Measurements from ENCODE around the gene FBXO42.
"Not testable (repeated sequence)": the region's sequence is repeated elsewhere in the genome, so short reads cannot be mapped to it uniquely, and the experiment has no call there.

The FBXO42 gene

DNA sequence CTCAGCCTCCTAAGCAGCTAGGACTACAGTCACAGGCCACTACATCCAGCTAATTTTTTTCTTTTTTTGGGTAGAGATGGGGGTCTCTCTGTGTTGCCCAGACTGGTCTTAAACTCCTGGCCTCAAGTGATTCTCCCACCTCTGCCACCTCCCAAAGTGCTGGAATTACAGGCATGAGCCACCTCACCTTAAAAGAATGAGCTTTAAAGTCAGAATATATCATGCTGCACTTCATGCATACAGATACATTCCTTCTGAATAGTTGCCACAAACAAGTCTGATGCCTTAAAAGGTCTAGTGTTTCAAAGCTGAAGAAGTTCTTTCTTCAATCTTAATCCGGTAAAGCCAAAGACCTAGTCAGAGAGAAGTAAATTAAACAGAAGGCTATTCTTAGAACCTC lies 91.5 kb downstream of the FBXO42 start:
- H3K18ac ChIP-seq (ENCODE audit: low read length), result no peak overlapping the region
- no peaks in the 10 kb centered on the region for H3K79me2 ChIP-seq (ENCODE audit: control insufficient read depth, insufficient read depth, low read length)
- H2BK120ac ChIP-seq (ENCODE audit: low read depth, low read length), result no peak overlapping the region
- no peak overlapping the region for H3K4me3 ChIP-seq (ENCODE audit: low read length)
- H3K36me3 ChIP-seq (ENCODE audit: control insufficient read depth, insufficient read depth, low read length), result no peaks in the 10 kb centered on the region
- no peaks in the 10 kb centered on the region for H3K79me1 ChIP-seq (ENCODE audit: low read length)
- H3K4me2 ChIP-seq (ENCODE audit: low read length), result no peak overlapping the region
- H3K56ac ChIP-seq (ENCODE audit: low read length), result peak overlapping the region; percentile 34
- no peak overlapping the region for H2BK15ac ChIP-seq (replicated peaks; ENCODE audit: low read depth)
- no CpG with 5 or more reads among the region's 1 CpG for WGBS (ENCODE audit: extremely low coverage, insufficient coverage, low lambda C conversion rate)
- H3K4ac ChIP-seq (ENCODE audit: low read depth, low read length), result no peak overlapping the region
- H3K23ac ChIP-seq (ENCODE audit: low read length), result no peak overlapping the region
- no peak overlapping the region for H2BK5ac ChIP-seq (ENCODE audit: low read length)
- no peaks in the 10 kb centered on the region for H3K4me1 ChIP-seq (ENCODE audit: control insufficient read depth, low read depth, low read length)
- H4K8ac ChIP-seq (ENCODE audit: low read depth, low read length), result no peak overlapping the region
- H2AK5ac ChIP-seq (ENCODE audit: low read length), result no peak overlapping the region
- no peak overlapping the region for H4K5ac ChIP-seq (ENCODE audit: low read length)
- no peak overlapping the region for H3K9ac ChIP-seq (ENCODE audit: low read length)
- peak; percentile 89 for DNase-seq
- peak overlapping the region; percentile 57 for H3K27ac ChIP-seq (ENCODE audit: low read depth, low read length)
- no peaks in the 10 kb centered on the region for H3K27me3 ChIP-seq (ENCODE audit: insufficient read depth, low read length, poor library complexity)

DNA sequence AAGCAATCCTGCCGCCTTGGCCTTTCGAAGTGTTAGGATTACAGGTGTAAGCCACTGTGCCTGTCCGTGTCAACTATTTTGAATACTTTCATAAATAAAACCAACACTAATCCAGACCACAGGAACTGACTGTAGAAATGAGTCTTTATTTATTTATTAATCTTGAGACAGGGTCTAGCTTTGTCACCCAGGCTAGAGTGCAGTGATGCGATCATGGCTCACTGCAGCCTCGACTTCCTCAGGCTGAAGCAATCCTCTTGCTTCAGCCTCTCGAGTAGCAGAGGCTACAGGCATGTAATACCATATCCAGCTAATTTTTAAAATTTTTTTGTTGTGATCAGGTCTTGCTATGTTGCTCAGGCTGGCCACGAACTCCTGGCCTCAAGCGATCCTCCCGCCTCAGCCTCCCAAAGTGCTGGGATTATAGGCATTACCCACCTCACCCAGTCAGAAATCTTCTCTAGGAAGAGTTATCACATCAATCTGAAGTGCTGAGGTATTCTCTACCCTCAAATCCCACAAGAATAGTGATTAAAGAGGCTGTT lies 93.6 kb downstream of the FBXO42 start:
- no CpG with 5 or more reads among the region's 9 CpGs for WGBS (ENCODE audit: extremely low coverage, insufficient coverage, low lambda C conversion rate)

GRCh38 chr1:16257968-16258367 lies 94.3 kb downstream of the FBXO42 start:
- no peak overlapping the region for H3K27ac ChIP-seq (ENCODE audit: low read depth, low read length)
- H4K5ac ChIP-seq (ENCODE audit: low read length), result no peak overlapping the region
- H2BK5ac ChIP-seq (ENCODE audit: low read length), result no peak overlapping the region
- no peak overlapping the region for H3K4me3 ChIP-seq (ENCODE audit: low read length)
- H3K9ac ChIP-seq (ENCODE audit: low read length), result no peak overlapping the region
- H3K23ac ChIP-seq (ENCODE audit: low read length), result no peak overlapping the region
- H3K56ac ChIP-seq (ENCODE audit: low read length), result no peak overlapping the region
- no peak overlapping the region for H2BK120ac ChIP-seq (ENCODE audit: low read depth, low read length)
- no peaks in the 10 kb centered on the region for H3K27me3 ChIP-seq (ENCODE audit: insufficient read depth, low read length, poor library complexity)
- DNase-seq, result no peak
- no peak overlapping the region for H4K8ac ChIP-seq (ENCODE audit: low read depth, low read length)
- H3K4me2 ChIP-seq (ENCODE audit: low read length), result no peak overlapping the region
- no peaks in the 10 kb centered on the region for H3K4me1 ChIP-seq (ENCODE audit: control insufficient read depth, low read depth, low read length)
- H3K4ac ChIP-seq (ENCODE audit: low read depth, low read length), result no peak overlapping the region
- H2BK15ac ChIP-seq (replicated peaks; ENCODE audit: low read depth), result no peak overlapping the region
- no peak overlapping the region for H2AK5ac ChIP-seq (ENCODE audit: low read length)
- no peaks in the 10 kb centered on the region for H3K79me1 ChIP-seq (ENCODE audit: low read length)
- no CpG with 5 or more reads among the region's 3 CpGs for WGBS (ENCODE audit: extremely low coverage, insufficient coverage, low lambda C conversion rate)
- no peak overlapping the region for H3K18ac ChIP-seq (ENCODE audit: low read length)
- no peaks in the 10 kb centered on the region for H3K79me2 ChIP-seq (ENCODE audit: control insufficient read depth, insufficient read depth, low read length)
- H3K36me3 ChIP-seq (ENCODE audit: control insufficient read depth, insufficient read depth, low read length), result peaks cover 2% of the 10 kb centered on the region

More for the DNA sequence above, 93.6 kb downstream of the FBXO42 start:
- Histone ChIP-seq H2BK120ac (ENCODE audit: low read depth, low read length) (no peak overlapping the region), H3K18ac (ENCODE audit: low read length) (no peak overlapping the region), H3K4me1 (ENCODE audit: control insufficient read depth, low read depth, low read length) (no peaks in the 10 kb centered on the region), H3K9ac (ENCODE audit: low read length) (no peak overlapping the region), H3K23ac (ENCODE audit: low read length) (no peak overlapping the region), H3K4ac (ENCODE audit: low read depth, low read length) (peak overlapping the region; percentile 25), H3K27me3 (ENCODE audit: insufficient read depth, low read length, poor library complexity) (no peaks in the 10 kb centered on the region), H3K79me1 (ENCODE audit: low read length) (no peaks in the 10 kb centered on the region), H3K36me3 (ENCODE audit: control insufficient read depth, insufficient read depth, low read length) (peaks cover 2% of the 10 kb centered on the region), H3K4me3 (ENCODE audit: low read length) (no peak overlapping the region), H2BK15ac (replicated peaks; ENCODE audit: low read depth) (no peak overlapping the region), H3K79me2 (ENCODE audit: control insufficient read depth, insufficient read depth, low read length) (no peaks in the 10 kb centered on the region), H4K5ac (ENCODE audit: low read length) (no peak overlapping the region), H3K27ac (ENCODE audit: low read depth, low read length) (no peak overlapping the region), H2BK5ac (ENCODE audit: low read length) (no peak overlapping the region), H3K56ac (ENCODE audit: low read length) (no peak overlapping the region), H2AK5ac (ENCODE audit: low read length) (no peak overlapping the region), H3K4me2 (ENCODE audit: low read length) (no peak overlapping the region), H4K8ac (ENCODE audit: low read depth, low read length) (no peak overlapping the region)
- no peak for DNase-seq

- not testable (repeated sequence) for H3K79me2 ChIP-seq (ENCODE audit: control insufficient read depth, insufficient read depth, low read length); H3K4me1 ChIP-seq (ENCODE audit: control insufficient read depth, low read depth, low read length); H4K8ac ChIP-seq (ENCODE audit: low read depth, low read length); H3K56ac ChIP-seq (ENCODE audit: low read length); H2AK5ac ChIP-seq (ENCODE audit: low read length); H3K23ac ChIP-seq (ENCODE audit: low read length); H3K4me3 ChIP-seq (ENCODE audit: low read length); H3K18ac ChIP-seq (ENCODE audit: low read length); H3K4ac ChIP-seq (ENCODE audit: low read depth, low read length); H2BK120ac ChIP-seq (ENCODE audit: low read depth, low read length); H3K79me1 ChIP-seq (ENCODE audit: low read length); H3K27me3 ChIP-seq (ENCODE audit: insufficient read depth, low read length, poor library complexity); H2BK5ac ChIP-seq (ENCODE audit: low read length); DNase-seq; H3K27ac ChIP-seq (ENCODE audit: low read depth, low read length); H3K4me2 ChIP-seq (ENCODE audit: low read length); H2BK15ac ChIP-seq (replicated peaks; ENCODE audit: low read depth); H3K36me3 ChIP-seq (ENCODE audit: control insufficient read depth, insufficient read depth, low read length); H3K9ac ChIP-seq (ENCODE audit: low read length); H4K5ac ChIP-seq (ENCODE audit: low read length)
- no CpG with 5 or more reads among the region's 3 CpGs for WGBS (ENCODE audit: extremely low coverage, insufficient coverage, low lambda C conversion rate)
Measured at GRCh38 chr1:16257556-16257955, 94.7 kb downstream of the FBXO42 start.

GRCh38 chr1:16256478-16256877 lies 95.8 kb downstream of the FBXO42 start:
- H2AK5ac ChIP-seq (ENCODE audit: low read length), result no peak overlapping the region
- H3K18ac ChIP-seq (ENCODE audit: low read length), result no peak overlapping the region
- no peak overlapping the region for H3K4me2 ChIP-seq (ENCODE audit: low read length)
- no peak overlapping the region for H3K4ac ChIP-seq (ENCODE audit: low read depth, low read length)
- no peaks in the 10 kb centered on the region for H3K79me1 ChIP-seq (ENCODE audit: low read length)
- H3K27ac ChIP-seq (ENCODE audit: low read depth, low read length), result no peak overlapping the region
- no peak overlapping the region for H2BK15ac ChIP-seq (replicated peaks; ENCODE audit: low read depth)
- no peak overlapping the region for H4K8ac ChIP-seq (ENCODE audit: low read depth, low read length)
- no peak overlapping the region for H3K9ac ChIP-seq (ENCODE audit: low read length)
- H3K79me2 ChIP-seq (ENCODE audit: control insufficient read depth, insufficient read depth, low read length), result no peaks in the 10 kb centered on the region
- no peak for DNase-seq
- WGBS (ENCODE audit: extremely low coverage, insufficient coverage, low lambda C conversion rate), result no CpG with 5 or more reads among the region's 4 CpGs
- H4K5ac ChIP-seq (ENCODE audit: low read length), result no peak overlapping the region
- H3K4me3 ChIP-seq (ENCODE audit: low read length), result no peak overlapping the region
- no peak overlapping the region for H2BK5ac ChIP-seq (ENCODE audit: low read length)
- H3K36me3 ChIP-seq (ENCODE audit: control insufficient read depth, insufficient read depth, low read length), result peaks cover 2% of the 10 kb centered on the region
- H3K27me3 ChIP-seq (ENCODE audit: insufficient read depth, low read length, poor library complexity), result no peaks in the 10 kb centered on the region
- no peaks in the 10 kb centered on the region for H3K4me1 ChIP-seq (ENCODE audit: control insufficient read depth, low read depth, low read length)
- no peak overlapping the region for H3K56ac ChIP-seq (ENCODE audit: low read length)
- no peak overlapping the region for H2BK120ac ChIP-seq (ENCODE audit: low read depth, low read length)
- H3K23ac ChIP-seq (ENCODE audit: low read length), result no peak overlapping the region

DNA sequence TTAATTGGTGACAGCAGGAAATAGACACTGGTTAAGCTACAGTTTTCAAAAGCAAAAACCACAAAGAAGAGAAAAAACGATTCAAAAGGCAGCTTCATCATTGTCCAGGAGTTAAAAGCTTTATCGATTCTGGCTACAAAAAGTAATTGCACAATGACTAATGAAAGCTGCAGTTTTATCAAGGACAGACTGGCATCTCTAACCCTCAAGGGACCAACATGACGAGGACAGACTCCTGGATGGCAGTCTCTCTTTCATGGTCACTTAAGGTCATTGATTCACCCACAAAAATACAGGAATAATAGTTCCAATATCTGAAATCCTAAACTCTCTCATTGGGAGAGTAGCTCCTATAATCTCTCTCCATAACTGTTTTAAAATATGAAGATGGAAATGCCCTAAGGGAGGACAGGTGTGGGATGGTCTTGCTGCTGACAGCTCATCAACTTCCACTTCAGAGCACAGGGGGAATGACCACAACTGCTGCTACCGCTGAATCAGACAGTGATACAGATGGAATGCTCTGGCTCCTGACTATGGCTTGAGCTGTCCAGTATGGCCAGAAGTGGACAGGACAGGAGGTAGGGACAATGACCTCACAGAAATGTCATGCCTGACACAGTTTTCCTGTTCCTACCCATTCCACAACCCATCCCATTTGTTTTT lies 97.9 kb downstream of the FBXO42 start:
- H4K8ac ChIP-seq (ENCODE audit: low read depth, low read length), result no peak overlapping the region
- no peak overlapping the region for H3K4me2 ChIP-seq (ENCODE audit: low read length)
- peaks cover 3% of the 10 kb centered on the region for H3K36me3 ChIP-seq (ENCODE audit: control insufficient read depth, insufficient read depth, low read length)
- no peak overlapping the region for H2AK5ac ChIP-seq (ENCODE audit: low read length)
- H3K4me1 ChIP-seq (ENCODE audit: control insufficient read depth, low read depth, low read length), result no peaks in the 10 kb centered on the region
- no peak overlapping the region for H3K9ac ChIP-seq (ENCODE audit: low read length)
- no peak for DNase-seq
- H3K79me1 ChIP-seq (ENCODE audit: low read length), result no peaks in the 10 kb centered on the region
- no peaks in the 10 kb centered on the region for H3K27me3 ChIP-seq (ENCODE audit: insufficient read depth, low read length, poor library complexity)
- no peak overlapping the region for H3K27ac ChIP-seq (ENCODE audit: low read depth, low read length)
- no peak overlapping the region for H4K5ac ChIP-seq (ENCODE audit: low read length)
- no peak overlapping the region for H2BK120ac ChIP-seq (ENCODE audit: low read depth, low read length)
- H3K18ac ChIP-seq (ENCODE audit: low read length), result no peak overlapping the region
- H3K79me2 ChIP-seq (ENCODE audit: control insufficient read depth, insufficient read depth, low read length), result no peaks in the 10 kb centered on the region
- no CpG with 5 or more reads among the region's 4 CpGs for WGBS (ENCODE audit: extremely low coverage, insufficient coverage, low lambda C conversion rate)
- no peak overlapping the region for H2BK15ac ChIP-seq (replicated peaks; ENCODE audit: low read depth)
- H2BK5ac ChIP-seq (ENCODE audit: low read length), result no peak overlapping the region
- no peak overlapping the region for H3K4me3 ChIP-seq (ENCODE audit: low read length)
- H3K4ac ChIP-seq (ENCODE audit: low read depth, low read length), result no peak overlapping the region
- H3K56ac ChIP-seq (ENCODE audit: low read length), result no peak overlapping the region
- H3K23ac ChIP-seq (ENCODE audit: low read length), result no peak overlapping the region

Measured in mesendoderm (in vitro differentiated cells).